Measurements from ENCODE around the gene C1orf146. TPM values are rescaled to one million over a fixed set of nuclear protein-coding genes. Genes with fewer than 3 reads are reported as not detected.

C1orf146 gene
- total RNA-seq, 1 experiment from 2014 or later, result not detected

DNA sequence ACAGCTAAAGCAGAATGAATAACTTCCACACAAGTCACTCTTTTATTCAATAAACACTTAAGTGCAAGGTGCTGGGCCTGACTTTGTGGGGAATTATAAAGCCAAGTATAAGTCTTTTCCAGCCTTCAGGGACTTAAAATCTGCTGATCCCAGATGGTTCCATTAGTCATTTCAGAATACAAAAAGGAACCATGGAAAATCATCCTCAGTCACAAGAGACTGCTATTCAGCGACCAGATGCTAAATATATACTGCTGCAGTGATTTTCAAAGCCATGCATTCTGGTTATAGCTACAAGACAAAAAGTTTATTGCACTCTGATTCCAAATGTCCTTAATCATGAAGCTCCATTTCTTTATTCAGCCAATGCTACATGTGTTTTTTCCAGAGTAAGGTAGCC, 55.3 kb downstream of the C1orf146 start:
- intact Hi-C loops (cut with micrococcal nuclease; ENCODE audit: unreplicated experiment), result no loop called here
- peaks cover 9% of the 10 kb centered on the region for H3K36me3 ChIP-seq (ENCODE audit: insufficient read depth, low read length, poor library complexity, severe bottlenecking)

DNA sequence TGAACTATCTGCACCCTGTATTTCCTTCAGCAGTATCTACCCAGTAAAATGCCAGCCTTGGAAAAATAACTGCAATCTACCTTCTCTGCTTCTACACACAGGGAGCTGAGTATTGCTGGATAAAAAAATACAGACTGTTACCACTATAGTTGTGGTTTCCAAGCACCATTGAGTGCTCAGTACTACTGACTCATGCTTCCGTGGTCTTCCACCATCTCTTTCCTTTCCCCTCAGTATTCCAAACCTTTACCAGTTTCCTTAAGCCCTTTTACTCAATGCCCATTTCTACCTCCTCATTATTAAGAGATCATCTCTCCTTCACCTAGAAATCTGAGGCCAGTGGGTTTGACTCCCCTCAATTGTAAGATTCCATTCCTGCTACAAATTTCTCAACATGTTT, 57.2 kb downstream of the C1orf146 start:
- peaks cover 4% of the 10 kb centered on the region for H3K36me3 ChIP-seq (ENCODE audit: insufficient read depth, low read length, poor library complexity, severe bottlenecking)
- no peak for DNase-seq (ENCODE audit: low spot score)
- TF ChIP-seq, protein P1, sequence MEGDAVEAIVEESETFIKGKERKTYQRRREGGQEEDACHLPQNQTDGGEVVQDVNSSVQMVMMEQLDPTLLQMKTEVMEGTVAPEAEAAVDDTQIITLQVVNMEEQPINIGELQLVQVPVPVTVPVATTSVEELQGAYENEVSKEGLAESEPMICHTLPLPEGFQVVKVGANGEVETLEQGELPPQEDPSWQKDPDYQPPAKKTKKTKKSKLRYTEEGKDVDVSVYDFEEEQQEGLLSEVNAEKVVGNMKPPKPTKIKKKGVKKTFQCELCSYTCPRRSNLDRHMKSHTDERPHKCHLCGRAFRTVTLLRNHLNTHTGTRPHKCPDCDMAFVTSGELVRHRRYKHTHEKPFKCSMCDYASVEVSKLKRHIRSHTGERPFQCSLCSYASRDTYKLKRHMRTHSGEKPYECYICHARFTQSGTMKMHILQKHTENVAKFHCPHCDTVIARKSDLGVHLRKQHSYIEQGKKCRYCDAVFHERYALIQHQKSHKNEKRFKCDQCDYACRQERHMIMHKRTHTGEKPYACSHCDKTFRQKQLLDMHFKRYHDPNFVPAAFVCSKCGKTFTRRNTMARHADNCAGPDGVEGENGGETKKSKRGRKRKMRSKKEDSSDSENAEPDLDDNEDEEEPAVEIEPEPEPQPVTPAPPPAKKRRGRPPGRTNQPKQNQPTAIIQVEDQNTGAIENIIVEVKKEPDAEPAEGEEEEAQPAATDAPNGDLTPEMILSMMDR (conservative IDR thresholded peaks at IDR 0.05; ENCODE audit: low read depth, low read length), result no peak
- no peak for TF ChIP-seq EZH2 (IDR thresholded peaks at IDR 0.05; ENCODE audit: borderline replicate concordance, low read depth, low read length, poor library complexity, severe bottlenecking)
- ChIA-PET POLR2A (ENCODE audit: low non-redundant PET) (interaction anchor here (0.7 kb wide), 1 partner anchor 248 kb away, joined by 3 read pairs; no protein-coding TSS in a partner anchor), CTCF (no interaction called here)
- no TSS peak for BruUV-seq (replicated peaks)
- H3K27me3 ChIP-seq (replicated peaks; ENCODE audit: insufficient read depth, low read depth, low read length, poor library complexity), result no peaks in the 10 kb centered on the region
- H3K4me3 ChIP-seq (ENCODE audit: low read depth, low read length, poor library complexity, severe bottlenecking), result no peak overlapping the region
- intact Hi-C loops (cut with micrococcal nuclease; ENCODE audit: unreplicated experiment), result no loop called here
- no peaks in the 10 kb centered on the region for H3K4me1 ChIP-seq (ENCODE audit: insufficient read depth, low read length, poor library complexity, severe bottlenecking)
- H3K9me3 ChIP-seq (ENCODE audit: low read depth, low read length, poor library complexity, severe bottlenecking), result no peaks in the 10 kb centered on the region
- H3K27ac ChIP-seq (ENCODE audit: low read depth, low read length, poor library complexity, severe bottlenecking), result no peak overlapping the region

More for the DNA sequence above, 55.3 kb downstream of the C1orf146 start:
- Histone ChIP-seq H3K27me3 (replicated peaks; ENCODE audit: insufficient read depth, low read depth, low read length, poor library complexity) (no peaks in the 10 kb centered on the region), H3K4me1 (ENCODE audit: insufficient read depth, low read length, poor library complexity, severe bottlenecking) (no peaks in the 10 kb centered on the region), H3K4me3 (ENCODE audit: low read depth, low read length, poor library complexity, severe bottlenecking) (no peak overlapping the region), H3K27ac (ENCODE audit: low read depth, low read length, poor library complexity, severe bottlenecking) (no peak overlapping the region), H3K9me3 (ENCODE audit: low read depth, low read length, poor library complexity, severe bottlenecking) (no peaks in the 10 kb centered on the region)
- TF ChIP-seq, protein P1 (conservative IDR thresholded peaks at IDR 0.05; ENCODE audit: low read depth, low read length), result no peak
- TF ChIP-seq EZH2 (IDR thresholded peaks at IDR 0.05; ENCODE audit: borderline replicate concordance, low read depth, low read length, poor library complexity, severe bottlenecking), result no peak
- ChIA-PET POLR2A (ENCODE audit: low non-redundant PET) (no interaction called here), CTCF (no interaction called here)
- DNase-seq (ENCODE audit: low spot score), result no peak
- BruUV-seq (replicated peaks), result no TSS peak

DNA sequence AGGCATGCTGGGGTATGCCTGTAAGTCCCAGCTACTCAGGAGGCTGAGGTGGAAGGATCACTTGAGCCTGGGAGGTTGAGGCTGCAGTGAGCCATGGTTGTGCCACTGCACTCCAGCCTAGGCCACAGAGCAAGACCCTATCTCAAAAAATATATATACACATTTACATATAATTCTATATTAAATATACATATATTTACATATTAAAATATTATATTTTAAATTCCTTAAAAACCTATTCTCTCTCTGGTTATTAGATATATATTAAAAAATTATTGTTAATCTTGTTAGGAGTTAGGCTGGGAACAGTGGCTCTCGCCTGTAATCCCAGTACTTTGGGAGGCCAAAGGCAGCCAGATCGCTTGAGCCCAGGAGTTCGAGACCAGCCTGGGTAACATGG, 58.4 kb downstream of the C1orf146 start:
- POLR2A ChIA-PET (ENCODE audit: low non-redundant PET), result no interaction called here
- H3K36me3 ChIP-seq (ENCODE audit: insufficient read depth, low read length, poor library complexity, severe bottlenecking), result peaks cover 4% of the 10 kb centered on the region
- H3K9me3 ChIP-seq (ENCODE audit: low read depth, low read length, poor library complexity, severe bottlenecking), result no peaks in the 10 kb centered on the region
- CTCF ChIA-PET, result no interaction called here
- H3K4me1 ChIP-seq (ENCODE audit: insufficient read depth, low read length, poor library complexity, severe bottlenecking), result no peaks in the 10 kb centered on the region
- intact Hi-C loops (cut with micrococcal nuclease; ENCODE audit: unreplicated experiment), result no loop called here
- no peak overlapping the region for H3K4me3 ChIP-seq (ENCODE audit: low read depth, low read length, poor library complexity, severe bottlenecking)
- no peaks in the 10 kb centered on the region for H3K27me3 ChIP-seq (replicated peaks; ENCODE audit: insufficient read depth, low read depth, low read length, poor library complexity)
- no peak overlapping the region for H3K27ac ChIP-seq (ENCODE audit: low read depth, low read length, poor library complexity, severe bottlenecking)
- BruUV-seq (replicated peaks), result no TSS peak
- no peak for DNase-seq (ENCODE audit: low spot score)
- TF ChIP-seq, protein P1 (conservative IDR thresholded peaks at IDR 0.05; ENCODE audit: low read depth, low read length), result no peak
- no peak for TF ChIP-seq EZH2 (IDR thresholded peaks at IDR 0.05; ENCODE audit: borderline replicate concordance, low read depth, low read length, poor library complexity, severe bottlenecking)
